Measurements from ENCODE around the gene OR4C12. TPM values are rescaled to one million over a fixed set of nuclear protein-coding genes. Genes with fewer than 3 reads are reported as not detected.
"Not testable (repeated sequence)": the region's sequence is repeated elsewhere in the genome, so short reads cannot be mapped to it uniquely, and the experiment has no call there.

Gene OR4C12
- total RNA-seq: not detected

GRCh38 chr11:49982435-49982834 lies at the start of gene OR4C12:
Gene OR4C12, minus strand, starts transcription at chr11:49982535. Its CDS starts 34 bp downstream, at chr11:49982501.
- whole genome bisulfite sequencing: 58% methylated on average over 1 of the region's 1 CpG
- DNase-seq (ENCODE audit: extremely low spot score); H3K27ac ChIP-seq (replicated peaks in 1 of 4); H3K9me3 ChIP-seq; H3K36me3 ChIP-seq; intact Hi-C loops (cut with DNase I); H3K4me3 ChIP-seq; H3K27me3 ChIP-seq; H3K4me1 ChIP-seq: not testable (repeated sequence)

GRCh38 chr11:50030193-50030592 lies 47.9 kb upstream of the OR4C12 start:
- intact Hi-C loops (cut with DNase I): no loop called here
- H3K36me3 ChIP-seq: no peaks in the 10 kb centered on the region
- no peak for DNase-seq (ENCODE audit: extremely low spot score)
- WGBS: 18% methylated on average over 1 of the region's 1 CpG
- no peaks in the 10 kb centered on the region for H3K27me3 ChIP-seq
- H3K9me3 ChIP-seq: peaks cover 0 to 3% (median 0%) of the 10 kb centered on the region in 4 donors
- H3K27ac ChIP-seq (replicated peaks in 1 of 4): no peak overlapping the region
- H3K4me3 ChIP-seq: no peak overlapping the region
- H3K4me1 ChIP-seq: no peaks in the 10 kb centered on the region
- TF ChIP-seq EP300 (IDR thresholded peaks at IDR 0.05) (no peak), POLR2A (IDR thresholded peaks at IDR 0.05; ENCODE audit: low read depth) (no peak), POLR2AphosphoS5 (IDR thresholded peaks at IDR 0.05) (no peak), CTCF (IDR thresholded peaks at IDR 0.05) (no peak)

GRCh38 chr11:49995565-49995964 lies 13.2 kb upstream of the OR4C12 start:
- DNase-seq (ENCODE audit: extremely low spot score): no peak
- Histone ChIP-seq H3K36me3 (no peaks in the 10 kb centered on the region), H3K4me3 (no peak overlapping the region), H3K27me3 (no peaks in the 10 kb centered on the region), H3K9me3 (peaks cover 0 to 11% (median 0%) of the 10 kb centered on the region in 4 donors), H3K4me1 (no peaks in the 10 kb centered on the region), H3K27ac (replicated peaks in 1 of 4) (no peak overlapping the region)
- 41% methylated on average over 6 of the region's 6 CpGs for WGBS
- TF ChIP-seq CTCF (IDR thresholded peaks at IDR 0.05): peak in 1 of 3 experiments; percentile 40
- no peak for TF ChIP-seq POLR2A (IDR thresholded peaks at IDR 0.05; ENCODE audit: low read depth)
- intact Hi-C loops (cut with DNase I): no loop called here

GRCh38 chr11:49973439-49973838 lies 8.9 kb downstream of the OR4C12 start:
- WGBS: 82% methylated on average over 4 of the region's 4 CpGs
- H3K9me3 ChIP-seq; H3K4me3 ChIP-seq; H3K27ac ChIP-seq (replicated peaks in 1 of 4); DNase-seq (ENCODE audit: extremely low spot score); H3K4me1 ChIP-seq; H3K27me3 ChIP-seq; intact Hi-C loops (cut with DNase I); H3K36me3 ChIP-seq: not testable (repeated sequence)

GRCh38 chr11:49952091-49952490 lies 30.2 kb downstream of the OR4C12 start, which contains the start of gene OR4C13:
Gene OR4C13, plus strand, starts transcription at chr11:49952391. Its CDS starts 32 bp downstream, at chr11:49952423.
- intact Hi-C loops (cut with DNase I): no loop called here

GRCh38 chr11:49948701-49949100 lies 33.6 kb downstream of the OR4C12 start:
- H3K36me3 ChIP-seq; H3K27me3 ChIP-seq; intact Hi-C loops (cut with DNase I); H3K4me1 ChIP-seq; H3K4me3 ChIP-seq; DNase-seq (ENCODE audit: extremely low spot score); H3K27ac ChIP-seq (replicated peaks in 1 of 4): not testable (repeated sequence)
- peaks cover 0 to 15% (median 1%) of the 10 kb centered on the region in 4 donors for H3K9me3 ChIP-seq
- WGBS: 64% methylated on average over 1 of the region's 1 CpG

More at GRCh38 chr11:49952091-49952490, 30.2 kb downstream of the OR4C12 start, which contains the start of gene OR4C13:
- TF ChIP-seq CTCF (IDR thresholded peaks at IDR 0.05): no peak
- no peak for TF ChIP-seq POLR2A (IDR thresholded peaks at IDR 0.05; ENCODE audit: low read depth)
- TF ChIP-seq POLR2AphosphoS5 (IDR thresholded peaks at IDR 0.05): no peak
- TF ChIP-seq EP300 (IDR thresholded peaks at IDR 0.05): no peak
- WGBS: 31% methylated on average over 1 of the region's 1 CpG
- Histone ChIP-seq H3K36me3 (no peaks in the 10 kb centered on the region), H3K27ac (replicated peaks in 1 of 4) (no peak within 1 kb of the TSS), H3K4me1 (no peaks in the 10 kb centered on the region), H3K27me3 (no peaks in the 10 kb centered on the region), H3K4me3 (no peak within 1 kb of the TSS), H3K9me3 (peaks cover 0 to 3% (median 0%) of the 10 kb centered on the region in 4 donors)
- no peak for DNase-seq (ENCODE audit: extremely low spot score)

Other genes with a start within 250 kb of the OR4C12 start
- not detected for gene OR4C13, start 30.1 kb downstream of the OR4C12 start, total RNA-seq
- gene OR4C45, start 50.3 kb upstream of the OR4C12 start, total RNA-seq: not detected

All from esophagus muscularis mucosa (tissue), 4 donors.